GM18868 (cell line): ENCODE measurements around the gene DIDO1.

ENCODE experiments used
- ATAC-seq: cut with Tn5 transposase; IDR thresholded peaks from one replicate; pipeline ENCODE4 v1.9.1; 2021; ENCODE audit warnings: mild to moderate bottlenecking, moderate library complexity; ENCODE audit not compliant: unreplicated experiment

Gene DIDO1

DNA sequence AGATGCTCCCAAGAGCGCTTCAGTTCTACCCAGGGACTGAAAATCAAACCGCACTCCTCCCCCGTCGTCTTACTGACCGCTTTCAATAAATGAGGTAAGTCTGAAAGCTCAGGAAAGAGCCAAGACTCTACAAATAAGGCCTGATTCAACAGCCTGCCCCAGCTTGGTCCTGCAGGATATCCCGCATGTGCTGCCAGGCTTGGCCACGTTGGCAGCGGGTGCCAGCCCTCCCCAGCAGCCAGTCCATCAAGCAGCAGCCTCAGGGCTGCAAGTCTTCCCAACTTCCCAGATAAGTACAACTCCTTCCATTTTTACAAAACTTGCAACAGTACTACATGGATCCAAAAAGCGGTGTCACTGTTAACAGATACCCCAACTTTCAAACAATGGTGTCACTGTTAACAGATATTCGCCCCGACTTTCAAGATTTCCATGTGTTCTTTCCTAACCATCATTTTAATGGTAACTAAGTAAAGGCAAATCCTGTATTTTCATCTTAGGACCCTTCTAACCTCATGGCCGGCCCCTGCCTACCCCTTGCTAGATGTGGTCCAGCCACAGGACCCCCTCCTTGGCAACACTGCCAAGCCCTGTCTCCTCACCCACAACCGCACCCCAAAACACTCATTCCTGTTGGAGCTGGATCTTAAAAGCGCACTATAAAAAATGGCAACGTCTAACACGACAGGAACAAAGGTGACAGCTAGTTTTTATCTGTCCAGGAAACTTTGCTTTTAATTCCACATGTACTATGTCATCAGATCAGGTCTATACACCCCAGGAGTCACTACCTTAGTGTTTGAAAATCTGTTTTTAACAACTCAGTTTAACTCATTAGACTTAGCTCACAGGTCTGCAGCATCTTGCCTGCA lies 28.0 kb downstream of the DIDO1 start:
- no peak for ATAC-seq

DNA sequence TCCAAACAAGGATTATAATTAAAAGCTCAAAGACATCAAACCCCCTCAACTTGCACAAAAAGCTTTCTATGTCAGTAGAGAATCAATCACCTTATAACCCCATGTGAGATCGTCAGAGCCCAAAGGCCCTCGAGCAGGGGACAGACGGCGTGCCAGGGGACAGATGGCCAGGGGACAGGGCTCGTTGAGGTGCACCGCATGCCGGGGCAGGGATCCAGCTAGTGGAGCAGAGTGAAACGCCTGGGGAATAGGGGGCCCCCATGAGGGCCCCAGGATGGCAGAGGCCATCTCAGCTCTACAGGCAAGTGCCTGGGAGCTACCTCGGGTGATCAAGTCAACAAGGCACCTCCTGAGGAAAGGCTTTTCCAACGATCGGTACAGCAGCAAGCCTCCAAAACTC lies 28.6 kb downstream of the DIDO1 start:
- ATAC-seq = no peak

- ATAC-seq = no peak
Measured at GRCh38 chr20:62896526-62896925, 29.8 kb downstream of the DIDO1 start.

- ATAC-seq = no peak
Measured at GRCh38 chr20:62895539-62895938, 30.8 kb downstream of the DIDO1 start.

DNA sequence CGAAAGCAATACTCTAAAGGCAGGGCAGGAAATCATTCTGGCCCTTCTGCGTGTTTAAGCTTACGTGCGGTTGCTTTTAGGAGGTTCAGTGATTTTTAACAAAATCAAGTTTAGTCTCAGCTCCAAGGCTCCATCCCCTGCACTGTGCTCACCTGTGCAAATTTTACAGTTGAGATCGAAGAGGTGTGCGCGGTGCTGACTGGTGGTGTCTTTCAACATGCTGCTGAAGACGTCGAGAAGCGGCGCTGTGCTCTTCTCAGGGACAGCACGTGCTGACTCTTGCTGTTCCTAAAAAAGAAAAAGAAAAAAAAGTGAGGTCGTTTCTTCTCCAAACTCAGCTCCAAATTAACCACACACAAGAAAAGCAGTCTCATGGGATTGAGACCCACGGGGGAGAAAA lies 32.0 kb downstream of the DIDO1 start:
- ATAC-seq = no peak

DNA sequence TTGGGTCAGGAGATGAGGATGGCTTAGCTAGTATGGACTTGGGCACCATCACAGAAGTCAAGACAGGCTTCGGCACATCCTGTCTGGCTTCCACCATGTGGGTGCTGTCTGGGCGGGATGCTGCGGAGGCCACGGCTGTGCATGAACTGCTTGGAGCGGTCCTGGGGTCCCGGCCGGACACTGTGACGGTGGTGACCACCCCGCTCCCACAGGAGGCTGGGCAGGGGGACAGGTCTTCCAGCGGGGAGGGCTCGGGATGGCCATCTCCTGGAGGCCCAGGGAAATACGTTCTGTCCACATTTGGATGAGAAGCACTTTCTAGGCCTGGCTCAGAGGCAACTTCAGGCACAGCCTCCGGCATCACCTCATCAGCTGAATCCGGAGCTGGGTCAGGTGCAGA lies 32.6 kb downstream of the DIDO1 start:
- ATAC-seq = no peak

DNA sequence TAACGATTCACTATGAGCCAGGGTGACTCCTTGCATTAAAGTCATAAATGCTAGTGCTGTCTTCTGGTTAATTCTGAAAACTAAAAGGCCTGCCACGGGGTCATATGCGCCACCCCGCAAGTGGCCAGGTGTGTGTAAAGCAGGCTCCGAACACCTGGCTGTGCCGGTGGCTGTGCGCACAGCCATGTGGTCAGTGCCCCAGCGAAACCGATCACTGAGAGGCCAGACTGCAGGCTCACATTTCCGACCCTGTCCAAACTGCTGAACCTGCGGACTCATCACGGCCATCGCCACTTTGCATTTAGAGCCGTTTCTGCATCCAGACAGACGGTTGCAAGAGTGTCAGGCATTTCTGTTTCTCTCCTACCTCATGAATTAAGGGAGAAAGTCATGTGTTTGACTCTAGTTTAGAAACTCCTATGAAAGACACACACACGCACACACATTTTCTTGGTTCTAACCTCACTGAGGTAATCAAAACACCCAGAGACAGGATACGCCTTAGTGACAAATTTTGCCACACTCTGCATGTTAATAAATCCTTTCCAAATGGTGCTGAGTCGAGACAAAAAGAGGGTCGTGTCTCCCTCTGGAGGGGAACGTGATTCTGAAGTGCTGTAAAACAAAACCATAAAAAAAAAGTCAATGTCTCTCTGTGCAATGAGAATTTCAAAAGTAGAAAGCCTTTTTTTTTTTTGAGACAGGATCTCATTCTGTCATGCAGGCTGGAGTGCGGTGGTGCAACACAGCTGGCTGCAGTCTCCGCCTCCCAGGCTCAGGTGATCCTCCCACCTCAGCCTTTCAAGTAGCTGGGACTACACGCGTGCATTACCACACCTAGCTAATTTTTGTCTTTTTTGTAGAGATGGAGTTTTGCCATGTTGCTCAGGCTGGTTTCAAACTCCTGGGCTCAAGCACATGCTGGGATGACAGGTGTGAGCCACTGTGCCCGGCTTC lies 33.7 kb downstream of the DIDO1 start:
- ATAC-seq = no peak

DNA sequence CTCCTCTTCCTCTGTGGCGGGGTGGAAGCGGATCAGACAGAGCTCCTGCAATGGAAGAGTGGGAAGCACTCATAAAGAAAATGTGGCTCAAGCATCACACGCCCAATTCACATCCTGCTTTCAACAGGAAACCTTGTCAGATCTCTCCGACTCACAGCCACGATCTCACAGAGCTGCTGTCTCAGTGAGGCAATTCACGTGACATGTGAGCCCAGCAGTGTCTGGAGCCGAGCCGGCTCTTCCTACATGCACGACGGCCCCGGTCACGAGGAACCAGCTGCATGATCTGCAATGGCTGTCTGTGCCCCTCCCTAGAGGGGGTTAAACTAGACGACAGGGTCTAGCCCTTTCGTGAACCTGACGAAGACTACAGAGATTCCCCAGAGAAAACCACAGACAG lies 35.2 kb downstream of the DIDO1 start:
- no peak for ATAC-seq

DNA sequence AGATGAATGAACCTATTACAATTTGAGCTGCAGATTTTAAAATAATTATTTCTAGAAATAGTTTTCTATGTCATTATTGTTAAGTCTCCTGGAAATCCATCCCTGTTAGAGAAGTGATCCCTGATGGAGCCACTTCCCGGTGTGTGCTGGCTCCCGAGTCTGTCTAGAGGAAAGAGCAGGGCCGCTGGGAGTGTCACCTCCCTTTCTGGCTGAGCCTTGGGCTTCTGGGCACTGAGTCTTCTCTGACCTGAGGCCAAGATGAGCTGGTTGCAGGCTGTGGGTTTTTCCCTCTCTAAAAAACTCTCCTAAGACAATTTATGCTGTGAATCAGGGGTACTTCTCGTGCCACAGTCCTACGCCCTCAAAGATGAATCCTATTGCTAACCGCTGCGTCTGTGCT lies 35.9 kb downstream of the DIDO1 start:
- no peak for ATAC-seq

- no peak for ATAC-seq
Measured at GRCh38 chr20:62889871-62890270, 36.4 kb downstream of the DIDO1 start.

DNA sequence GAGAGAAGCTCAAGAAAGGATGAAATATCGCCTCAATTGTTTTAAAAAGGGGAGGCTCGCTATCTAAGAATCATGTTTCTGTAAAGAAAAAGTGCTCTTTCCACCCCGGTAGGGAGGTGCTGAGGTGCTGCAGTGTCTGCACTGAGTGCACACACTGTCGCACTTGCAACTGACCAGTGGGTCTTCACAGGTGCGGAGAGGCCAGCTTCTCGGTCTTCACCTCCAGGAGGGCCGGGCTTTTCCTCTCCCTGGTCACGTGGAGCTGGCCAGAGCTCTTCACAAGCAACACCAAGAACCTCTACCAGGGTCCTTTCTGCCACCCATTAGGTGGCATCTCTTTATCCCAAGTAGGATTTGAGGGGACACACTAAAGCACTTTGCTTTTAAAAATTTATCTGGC lies 36.9 kb downstream of the DIDO1 start:
- ATAC-seq = no peak

DNA sequence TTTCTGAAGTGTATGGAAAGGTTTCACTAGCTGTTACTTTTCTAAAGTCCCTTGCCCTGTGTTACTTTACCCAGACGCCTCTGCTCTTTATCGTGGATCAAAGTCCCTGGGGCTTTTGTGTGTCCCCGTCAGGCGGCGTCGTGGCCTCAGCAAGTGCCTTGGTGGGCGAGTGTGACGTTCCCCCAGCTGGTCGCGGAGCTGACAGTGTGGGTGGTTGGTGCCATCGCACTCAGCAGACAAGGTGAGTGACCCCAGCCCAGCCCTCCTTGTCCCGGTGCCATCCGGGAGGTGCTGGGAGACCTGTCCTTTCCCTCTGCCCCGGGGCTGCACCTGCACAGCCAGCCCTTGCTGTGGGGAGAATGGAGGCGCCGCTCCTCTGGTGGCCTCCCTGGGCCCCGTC lies 37.4 kb downstream of the DIDO1 start:
- ATAC-seq = no peak

DNA sequence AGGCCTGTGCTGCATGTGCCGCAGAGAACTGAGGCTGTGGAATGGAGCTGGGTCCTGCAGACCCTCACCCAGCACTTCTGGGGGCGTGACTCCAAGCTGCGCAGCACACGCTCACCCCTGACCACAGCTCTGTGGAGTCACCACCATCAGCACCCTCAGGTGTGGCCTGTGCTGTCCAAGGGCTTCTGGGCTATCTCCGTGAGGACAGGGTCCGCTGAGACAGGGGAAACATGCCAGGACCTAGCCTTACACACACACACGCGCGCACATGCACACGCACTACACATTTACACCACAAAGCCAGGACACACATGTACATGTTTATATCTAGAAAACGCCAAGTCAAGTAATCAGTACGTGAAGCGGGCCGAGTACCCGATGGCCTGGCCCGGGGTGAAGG lies 37.9 kb downstream of the DIDO1 start:
- ATAC-seq = no peak

DNA sequence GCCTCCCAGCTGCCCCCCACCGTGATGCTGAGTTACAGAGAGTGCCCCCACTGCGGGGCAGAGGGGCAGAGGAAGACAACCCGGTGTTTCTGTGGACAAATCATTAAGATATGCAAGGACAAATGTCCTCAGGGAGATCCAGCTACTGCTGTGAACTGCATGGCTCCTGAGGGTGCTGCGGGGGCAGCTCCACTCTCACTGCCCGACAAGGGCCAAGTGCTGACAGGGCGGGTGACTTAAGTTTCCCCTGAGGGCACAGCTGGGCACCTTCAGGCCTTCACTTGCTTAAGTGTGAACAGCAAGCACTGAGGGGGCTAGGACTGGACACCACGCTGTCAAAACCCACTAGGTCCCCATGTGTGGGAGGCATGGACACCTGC lies 38.5 kb downstream of the DIDO1 start:
- ATAC-seq = no peak

- no peak for ATAC-seq
Measured at GRCh38 chr20:62887152-62887859, 39.0 kb downstream of the DIDO1 start.

GRCh38 chr20:62886709-62887058 lies 39.6 kb downstream of the DIDO1 start:
- no peak for ATAC-seq

GRCh38 chr20:62885896-62886708 lies 40.2 kb downstream of the DIDO1 start:
- no peak for ATAC-seq

GRCh38 chr20:62885046-62885895 lies 41.0 kb downstream of the DIDO1 start:
- ATAC-seq = no peak

GRCh38 chr20:62884556-62884955 lies 41.7 kb downstream of the DIDO1 start:
- no peak for ATAC-seq

DNA sequence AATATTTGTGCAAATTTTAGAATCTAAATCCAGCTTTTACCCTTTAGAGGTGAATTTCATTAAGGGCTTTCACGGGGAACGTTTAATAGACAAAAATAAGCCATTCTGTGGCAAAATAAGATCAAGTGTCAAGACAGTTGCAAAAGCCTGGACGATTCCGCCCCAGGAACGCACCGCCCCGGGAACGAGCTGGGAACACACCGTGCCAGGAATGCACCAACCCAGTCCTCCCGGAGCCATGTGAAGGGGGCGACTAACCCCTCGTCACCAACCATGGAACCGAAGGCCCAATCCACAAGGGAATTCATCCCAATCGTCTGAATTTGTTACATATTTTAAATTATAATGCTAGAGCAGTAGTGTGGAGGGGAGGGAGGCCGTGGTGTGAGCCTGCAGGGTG lies 43.9 kb downstream of the DIDO1 start:
- no peak for ATAC-seq
